PC-9 (cell line): Measurements from ENCODE around the gene SNRPB2. TPM values are rescaled to one million over a fixed set of nuclear protein-coding genes. Genes with fewer than 3 reads are reported as not detected.

Experiments used
- BruUV-seq: library from RNA; stranded (reverse); fragments of 400-500 nt; replicated peaks from 2 replicates; lab custom pipeline; 2021; lab: Mats Ljungman, UMichigan
- CTCF ChIA-PET: fragments of 300-600 bp; sonication (Branson Sonifier 250); formaldehyde crosslinking; loops from one replicate; lab custom pipeline; 2022; ENCODE audit warnings: antibody characterized with exemption; lab: Charles Lee
- POLR2A ChIA-PET: fragments of 300-600 bp; sonication (Branson Sonifier 250); formaldehyde crosslinking; loops from one replicate; lab custom pipeline; 2022; ENCODE audit warnings: antibody characterized with exemption; ENCODE audit not compliant: unreplicated experiment; lab: Charles Lee
- DNase-seq, 2 experiments: peaks; one replicate each; pipeline versions ENCODE4 v3.0.0 to v3.0.0-alpha.2; 2015 to 2022; ENCODE audit warnings: mixed read lengths in 1 of 2
- H2AFZ ChIP-seq: fragments of 200-600 bp; sonication (generic); 2 replicates; pipeline ENCODE4 v1.8.1; 2017; ENCODE audit warnings: antibody characterized with exemption
- H3F3A ChIP-seq: fragments of 200-600 bp; sonication (generic); 2 replicates; pipeline ENCODE4 v1.8.1; 2017; ENCODE audit warnings: antibody characterized with exemption, mild to moderate bottlenecking, low read depth; ENCODE audit not compliant: insufficient read depth
- H3K27ac ChIP-seq: fragments of 200-600 bp; sonication (generic); 2 replicates; pipeline ENCODE4 v1.6.1; 2016; ENCODE audit warnings: mixed run types
- H3K27me3 ChIP-seq: fragments of 200-600 bp; sonication (generic); 2 replicates; pipeline ENCODE4 v1.6.1; 2016; ENCODE audit warnings: low read depth, mixed run types; ENCODE audit not compliant: insufficient read depth
- H3K36me3 ChIP-seq: fragments of 200-600 bp; sonication (generic); 2 replicates; pipeline ENCODE4 v1.6.1; 2016; ENCODE audit warnings: low read depth, mixed run types
- H3K4me1 ChIP-seq: fragments of 200-600 bp; sonication (generic); replicated peaks from 2 replicates; pipeline ENCODE4 v1.6.1; 2016; ENCODE audit warnings: mixed run types; ENCODE audit not compliant: insufficient read depth
- H3K4me2 ChIP-seq: fragments of 200-600 bp; sonication (generic); 2 replicates; pipeline ENCODE4 v1.6.1; 2017; ENCODE audit warnings: mixed run types
- H3K4me3 ChIP-seq: fragments of 200-600 bp; sonication (generic); 2 replicates; pipeline ENCODE4 v1.6.1; 2016; ENCODE audit warnings: mixed run types
- H3K79me2 ChIP-seq: fragments of 200-600 bp; sonication (generic); 2 replicates; pipeline ENCODE4 v1.6.1; 2017; ENCODE audit warnings: low read depth, mixed run types
- H3K9me2 ChIP-seq: fragments of 200-600 bp; sonication (generic); 2 replicates; pipeline ENCODE4 v1.8.1; 2017; ENCODE audit warnings: mild to moderate bottlenecking; ENCODE audit not compliant: insufficient read depth
- H3K9me3 ChIP-seq: fragments of 200-600 bp; sonication (generic); 2 replicates; pipeline ENCODE4 v1.8.1; 2016; ENCODE audit warnings: low read depth; ENCODE audit not compliant: insufficient read depth
- H4K20me1 ChIP-seq: fragments of 200-600 bp; sonication (generic); 2 replicates; pipeline ENCODE4 v1.8.1; 2017; ENCODE audit not compliant: insufficient read depth
- CTCF ChIP-seq: fragments of 200-600 bp; sonication (generic); conservative IDR thresholded peaks from 2 replicates; pipeline ENCODE4 v1.6.1; 2017; ENCODE audit warnings: mixed run types, antibody characterized with exemption, mild to moderate bottlenecking, moderate library complexity
- EZH2 ChIP-seq: fragments of 200-600 bp; sonication (generic); IDR thresholded peaks from 2 replicates; pipeline ENCODE4 v1.8.0; 2017; ENCODE audit warnings: antibody characterized with exemption, low read depth
- intact Hi-C: fragments of 100-400 bp; cut with micrococcal nuclease; formaldehyde crosslinking; loops from one replicate; pipeline ENCODE4 v1.10.0; 2022; ENCODE audit not compliant: unreplicated experiment
- total RNA-seq: library from RNA; stranded (reverse); gene quantifications from 2 replicates; pipeline ENCODE4 v1.2.3, GENCODE V29; 2021

The SNRPB2 gene
- total RNA-seq, 1 experiment from 2014 or later = 57.9 TPM

DNA sequence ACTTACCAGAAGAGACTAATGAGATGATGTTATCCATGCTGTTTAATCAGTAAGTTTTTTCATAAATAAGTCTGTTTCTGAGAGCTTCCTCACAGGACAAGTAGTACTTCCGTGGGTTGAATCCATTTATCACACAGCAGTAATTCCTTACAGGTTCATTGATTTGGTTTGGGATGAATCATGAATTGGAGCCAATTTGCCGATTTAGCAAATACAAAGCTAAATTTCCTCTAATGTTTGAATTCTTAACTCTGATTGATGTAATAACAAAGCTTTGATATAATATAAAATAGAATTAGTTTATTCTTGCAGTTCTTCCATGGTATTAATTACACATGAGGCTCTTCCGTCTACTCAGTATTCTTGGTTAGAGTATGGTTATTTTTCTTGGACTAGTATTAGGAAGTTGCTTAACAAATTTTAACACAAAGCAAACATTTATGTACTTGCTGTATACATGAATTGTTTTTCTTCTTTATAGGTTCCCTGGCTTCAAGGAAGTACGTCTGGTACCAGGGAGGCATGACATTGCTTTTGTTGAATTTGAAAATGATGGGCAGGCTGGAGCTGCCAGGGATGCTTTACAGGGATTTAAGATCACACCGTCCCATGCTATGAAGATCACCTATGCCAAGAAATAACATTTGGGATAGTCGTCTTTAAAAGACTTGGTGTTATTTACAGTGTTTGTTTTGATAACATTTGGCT lies 10.7 kb downstream of the SNRPB2 start:
- no peak for TF ChIP-seq CTCF
- TF ChIP-seq EZH2 = no peak
- BruUV-seq = no TSS peak
- Histone ChIP-seq H3K79me2 (0 out of 2 replicates have a peak, but pooled peaks cover 6% of the 10 kb centered on the region), H4K20me1 (no peaks in the 10 kb centered on the region), H3K9me2 (no peaks in the 10 kb centered on the region; the same call in 1 of the 2 replicates), H3K36me3 (peaks cover 24% of the 10 kb centered on the region), H3K4me1 (no peaks in the 10 kb centered on the region), H3K4me2 (no peak overlapping the region), H3K27ac (no peak overlapping the region), H3K4me3 (no peak overlapping the region), H3K27me3 (no peaks in the 10 kb centered on the region), H2AFZ (no peak overlapping the region), H3F3A (no peaks in the 10 kb centered on the region), H3K9me3 (no peaks in the 10 kb centered on the region)
- intact Hi-C loops = no loop called here
- POLR2A ChIA-PET = no interaction called here
- no peak for DNase-seq
- CTCF ChIA-PET = no interaction called here

DNA sequence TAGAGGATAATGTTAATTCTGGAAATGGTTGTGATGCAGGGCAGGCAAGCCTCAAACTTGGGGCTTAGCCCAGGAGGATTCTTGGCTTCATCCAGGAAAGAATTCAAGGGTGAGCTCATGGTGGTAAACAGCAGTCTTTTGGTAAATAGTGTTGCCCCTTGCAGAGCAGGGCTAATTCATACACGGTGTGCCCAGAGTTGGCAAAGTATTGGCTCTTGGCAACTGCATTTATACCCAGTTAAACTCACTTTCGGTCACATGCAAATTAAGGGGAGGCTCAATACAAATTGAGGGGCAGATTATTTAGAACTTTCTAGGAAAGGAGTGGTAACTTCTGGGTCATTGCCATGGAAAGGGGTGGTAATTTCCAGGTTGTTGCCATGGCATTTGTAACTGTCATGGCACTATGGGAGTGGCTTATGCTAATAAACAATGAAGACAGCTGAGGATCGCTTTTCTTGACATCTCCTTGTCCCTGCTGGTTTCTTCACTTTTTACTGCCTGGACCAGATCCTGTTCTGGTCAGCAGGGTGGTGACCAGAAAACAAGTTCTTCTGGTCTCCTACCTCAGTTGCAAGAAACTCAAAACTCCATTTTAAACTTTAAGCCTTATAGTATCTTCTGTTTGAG lies 14.5 kb downstream of the SNRPB2 start:
- no peak overlapping the region for H3K27ac ChIP-seq
- no peak for DNase-seq
- no TSS peak for BruUV-seq
- H3K4me1 ChIP-seq = no peaks in the 10 kb centered on the region
- POLR2A ChIA-PET = no interaction called here
- no peaks in the 10 kb centered on the region for H3K79me2 ChIP-seq
- TF ChIP-seq EZH2 = no peak
- TF ChIP-seq CTCF = no peak
- H3K9me3 ChIP-seq = no peaks in the 10 kb centered on the region
- no peak overlapping the region for H2AFZ ChIP-seq
- H3K4me2 ChIP-seq = no peak overlapping the region
- intact Hi-C loops = no loop called here
- no peak overlapping the region for H3K4me3 ChIP-seq
- H3K36me3 ChIP-seq = peaks cover 13% of the 10 kb centered on the region; the same call in 1 of the 2 replicates
- no peaks in the 10 kb centered on the region for H3F3A ChIP-seq
- no peaks in the 10 kb centered on the region; the same call in 1 of the 2 replicates for H3K9me2 ChIP-seq
- no peaks in the 10 kb centered on the region for H3K27me3 ChIP-seq
- CTCF ChIA-PET = no interaction called here
- no peaks in the 10 kb centered on the region for H4K20me1 ChIP-seq

GRCh38 chr20:16745204-16745603 lies 15.4 kb downstream of the SNRPB2 start:
- BruUV-seq = no TSS peak

More at GRCh38 chr20:16745204-16745603, 15.4 kb downstream of the SNRPB2 start:
- TF ChIP-seq CTCF = no peak
- no peak for TF ChIP-seq EZH2
- no peak overlapping the region for H2AFZ ChIP-seq
- no peak overlapping the region for H3K4me2 ChIP-seq
- ChIA-PET CTCF (no interaction called here), POLR2A (no interaction called here)
- intact Hi-C loops = no loop called here
- H3K4me1 ChIP-seq = no peaks in the 10 kb centered on the region
- no peak overlapping the region for H3K27ac ChIP-seq
- no peaks in the 10 kb centered on the region; the same call in 1 of the 2 replicates for H3K9me2 ChIP-seq
- no peak overlapping the region for H3K4me3 ChIP-seq
- DNase-seq = no peak
- H3F3A ChIP-seq = no peaks in the 10 kb centered on the region
- no peaks in the 10 kb centered on the region for H3K27me3 ChIP-seq
- H3K9me3 ChIP-seq = no peaks in the 10 kb centered on the region
- H4K20me1 ChIP-seq = no peaks in the 10 kb centered on the region
- H3K36me3 ChIP-seq = peaks cover 9% of the 10 kb centered on the region; the same call in 1 of the 2 replicates
- H3K79me2 ChIP-seq = no peaks in the 10 kb centered on the region
